Sigmoid colon (tissue), 7 donors: ENCODE data around the gene PSTPIP2. TPM values are rescaled to one million over a fixed set of nuclear protein-coding genes. Genes with fewer than 3 reads are reported as not detected.

Experiments
- DNase-seq: peaks from one replicate; pipeline ENCODE4 v3.0.0-alpha.2; 2019
- H3K27ac ChIP-seq, 4 donors: fragments of 200-600 bp; sonication (generic); one replicate each; pipeline ENCODE4 v1.5.1; 2016 to 2019; ENCODE audit warnings: mild to moderate bottlenecking in 1 of 4
- H3K27me3 ChIP-seq, 3 donors: fragments of 200-600 bp; sonication (generic); one replicate each; pipeline ENCODE4 v1.5.1; 2019; ENCODE audit warnings: mild to moderate bottlenecking in 1 of 3
- H3K36me3 ChIP-seq, 4 donors: fragments of 200-600 bp; sonication (generic); one replicate each; pipeline ENCODE4 v1.5.1; 2016 to 2019
- H3K4me1 ChIP-seq, 4 donors: fragments of 200-600 bp; sonication (generic); one replicate each; pipeline ENCODE4 v1.5.1; 2017 to 2019
- H3K4me3 ChIP-seq, 4 donors: fragments of 200-600 bp; sonication (generic); one replicate each; pipeline ENCODE4 v1.5.1; 2017 to 2019; ENCODE audit warnings: mild to moderate bottlenecking in 2 of 4, moderate library complexity in 1 of 4
- H3K9me3 ChIP-seq, 4 donors: fragments of 200-600 bp in 3 of 4; sonication (generic) in 3 of 4; one replicate each; pipeline versions ENCODE4 v1.5.1 to v1.6.1; 2013 to 2019
- CTCF ChIP-seq, 4 experiments: fragments of 450-650 bp in 3 of 4; fragments of 200-600 bp in 1 of 4; IDR thresholded peaks; one replicate each; pipeline ENCODE4 v1.5.1; 2016 to 2019; ENCODE audit warnings: antibody characterized with exemption in 4 of 4, mild to moderate bottlenecking in 3 of 4, moderate library complexity in 2 of 4
- EP300 ChIP-seq, 4 donors: sonication (generic); formaldehyde crosslinking; IDR thresholded peaks; one replicate each; pipeline ENCODE4 v1.6.1; 2017; ENCODE audit warnings: antibody characterized with exemption in 4 of 4
- POLR2A ChIP-seq, 2 donors: fragments of 450-650 bp; IDR thresholded peaks; one replicate each; pipeline ENCODE4 v1.6.1; 2016; ENCODE audit warnings: antibody characterized with exemption in 2 of 2, mild to moderate bottlenecking in 2 of 2, moderate library complexity in 2 of 2
- POLR2AphosphoS5 ChIP-seq, 4 donors: sonication (generic); formaldehyde crosslinking; IDR thresholded peaks; one replicate each; pipeline ENCODE4 v1.6.1; 2017; ENCODE audit warnings: antibody characterized with exemption in 4 of 4
- WGBS, 2 donors: extraction: QIAGEN DNeasy Blood & Tissue Kit; methylation state at CpG; one replicate each; pipeline ENCODE4 v1.1.7; 2013; 5-methylcytosine and 5-hydroxymethylcytosine counted together
- intact Hi-C: fragments of 100-400 bp; cut with DNase I; formaldehyde crosslinking; loops from one replicate; pipeline ENCODE4 v1.15.1; 2023
- polyA plus RNA-seq, 3 donors: library from polyadenylated mRNA; stranded (reverse); fragments of 200-250 nt; gene quantifications; one replicate each; pipeline ENCODE4 v1.2.3, GENCODE V29; 2013
- total RNA-seq, 4 donors: library from RNA; depleted of rRNA; stranded (reverse); fragments of >200 nt; gene quantifications; one replicate each; pipeline ENCODE4 v1.1.0, GENCODE V29; 2016
- donor health status: healthy with polysubstance abuse.
- donor health status: Bipolar disorder and iron deficiency.
- donor health status: healthy.

PSTPIP2 gene
- total and polyA plus RNA-seq, 7 donors: 4.2 to 15.0 (median 7.6) TPM

GRCh38 chr18:46068763-46069162 lies 3.3 kb downstream of the PSTPIP2 start:
- H3K27me3 ChIP-seq: no peaks in the 10 kb centered on the region
- 24 to 28% methylated on average over 1 of the region's 1 CpG for WGBS, 2 donors
- DNase-seq: no peak
- TF ChIP-seq POLR2AphosphoS5 (IDR thresholded peaks at IDR 0.05) (no peak), EP300 (IDR thresholded peaks at IDR 0.05) (no peak), POLR2A (IDR thresholded peaks at IDR 0.05) (no peak), CTCF (IDR thresholded peaks at IDR 0.05) (no peak)
- H3K4me1 ChIP-seq: peaks cover 0 to 26% (median 25%) of the 10 kb centered on the region in 4 donors
- no peaks in the 10 kb centered on the region for H3K36me3 ChIP-seq
- intact Hi-C loops: no loop called here
- H3K4me3 ChIP-seq: no peak overlapping the region
- H3K27ac ChIP-seq: no peak overlapping the region
- H3K9me3 ChIP-seq: no peaks in the 10 kb centered on the region

GRCh38 chr18:46067438-46068007 lies 4.5 kb downstream of the PSTPIP2 start:
- no peak overlapping the region for H3K4me3 ChIP-seq
- H3K27ac ChIP-seq: no peak overlapping the region
- intact Hi-C loops: no loop called here
- TF ChIP-seq EP300 (IDR thresholded peaks at IDR 0.05): no peak
- no peak for TF ChIP-seq POLR2AphosphoS5 (IDR thresholded peaks at IDR 0.05)
- TF ChIP-seq CTCF (IDR thresholded peaks at IDR 0.05): no peak
- no peak for DNase-seq
- no peaks in the 10 kb centered on the region for H3K36me3 ChIP-seq
- WGBS, 2 donors: 64 to 80% methylated on average over 5 of the region's 5 CpGs
- peaks cover 0 to 15% (median 15%) of the 10 kb centered on the region in 4 donors for H3K4me1 ChIP-seq
- no peaks in the 10 kb centered on the region for H3K27me3 ChIP-seq
- H3K9me3 ChIP-seq: no peaks in the 10 kb centered on the region

- DNase-seq: no peak
- Histone ChIP-seq H3K27me3 (no peaks in the 10 kb centered on the region), H3K36me3 (no peaks in the 10 kb centered on the region), H3K4me3 (no peak overlapping the region), H3K4me1 (no peaks in the 10 kb centered on the region), H3K27ac (no peak overlapping the region), H3K9me3 (no peaks in the 10 kb centered on the region)
- intact Hi-C loops: no loop called here
- no peak for TF ChIP-seq EP300 (IDR thresholded peaks at IDR 0.05)
- WGBS, 2 donors: 91 to 98% methylated on average over 5 of the region's 5 CpGs
Observed at GRCh38 chr18:46062781-46063180, 9.3 kb downstream of the PSTPIP2 start.

- H3K9me3 ChIP-seq: no peaks in the 10 kb centered on the region
- 83 to 91% methylated on average over 1 of the region's 1 CpG for WGBS, 2 donors
- H3K27ac ChIP-seq: no peak overlapping the region
- no peaks in the 10 kb centered on the region for H3K36me3 ChIP-seq
- H3K27me3 ChIP-seq: no peaks in the 10 kb centered on the region
- DNase-seq: no peak
- intact Hi-C loops: no loop called here
- TF ChIP-seq CTCF (IDR thresholded peaks at IDR 0.05) (no peak), POLR2AphosphoS5 (IDR thresholded peaks at IDR 0.05) (no peak)
- no peak overlapping the region for H3K4me3 ChIP-seq
- H3K4me1 ChIP-seq: no peaks in the 10 kb centered on the region
Observed at GRCh38 chr18:46061796-46062195, 10.3 kb downstream of the PSTPIP2 start.

GRCh38 chr18:46061387-46061786 lies 10.7 kb downstream of the PSTPIP2 start:
- Histone ChIP-seq H3K4me1 (no peaks in the 10 kb centered on the region), H3K9me3 (no peaks in the 10 kb centered on the region), H3K27ac (no peak overlapping the region), H3K36me3 (no peaks in the 10 kb centered on the region), H3K27me3 (no peaks in the 10 kb centered on the region), H3K4me3 (no peak overlapping the region)
- 91 to 93% methylated on average over 3 of the region's 3 CpGs for WGBS, 2 donors
- no peak for DNase-seq
- intact Hi-C loops: no loop called here
- no peak for TF ChIP-seq POLR2AphosphoS5 (IDR thresholded peaks at IDR 0.05)
- TF ChIP-seq CTCF (IDR thresholded peaks at IDR 0.05): no peak
